Fibroblast of mammary gland (primary cell): Measurements from ENCODE around the gene SEZ6L2.

Source experiments
- DNase-seq: peaks from one replicate; pipeline ENCODE4 v3.0.0-alpha.2; 2010; ENCODE audit warnings: low read depth
- H3K4me3 ChIP-seq: 2 replicates; pipeline ENCODE4 v1.5.1; 2011; ENCODE audit warnings: low read depth, mild to moderate bottlenecking, low read length, moderate library complexity; ENCODE audit not compliant: control insufficient read depth
- TF ChIP-seq, protein P1 (sequence below): conservative IDR thresholded peaks from 2 replicates; pipeline ENCODE4 v1.5.1; 2011; ENCODE audit warnings: low read depth, low read length, inconsistent platforms; ENCODE audit not compliant: control insufficient read depth, insufficient read depth

SEZ6L2 gene

DNA sequence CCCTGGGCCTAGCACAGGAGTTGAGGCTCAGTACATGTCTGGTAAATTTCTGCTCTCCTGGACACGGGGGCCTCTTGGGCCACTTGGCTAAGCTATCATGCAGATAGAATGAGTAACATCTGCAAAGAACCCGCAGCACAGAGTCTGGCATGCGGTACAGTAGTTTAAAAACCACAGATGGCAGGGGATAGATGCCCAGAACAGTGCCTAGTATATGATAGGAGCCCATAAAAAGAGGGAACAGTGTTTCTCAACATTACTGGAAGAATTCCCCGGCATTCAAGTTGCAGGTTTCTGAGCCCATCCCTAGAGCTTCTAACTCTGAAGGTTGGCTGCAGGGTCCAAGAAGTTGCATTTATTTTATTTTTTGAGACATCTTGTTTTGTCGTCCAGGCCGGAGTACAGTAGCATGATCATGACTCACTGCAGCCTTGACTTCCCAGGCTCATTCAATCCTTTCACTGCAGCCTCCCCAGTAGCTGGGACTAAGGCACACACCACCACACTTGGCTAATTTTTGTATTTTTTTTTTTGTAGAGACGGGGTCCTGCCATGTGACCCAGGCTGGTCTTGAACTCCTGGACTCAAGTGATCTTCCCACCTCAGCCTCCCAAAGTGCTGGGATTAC lies 42.1 kb downstream of the SEZ6L2 start:
- peak; percentile 89 for DNase-seq
- TF ChIP-seq, protein P1, sequence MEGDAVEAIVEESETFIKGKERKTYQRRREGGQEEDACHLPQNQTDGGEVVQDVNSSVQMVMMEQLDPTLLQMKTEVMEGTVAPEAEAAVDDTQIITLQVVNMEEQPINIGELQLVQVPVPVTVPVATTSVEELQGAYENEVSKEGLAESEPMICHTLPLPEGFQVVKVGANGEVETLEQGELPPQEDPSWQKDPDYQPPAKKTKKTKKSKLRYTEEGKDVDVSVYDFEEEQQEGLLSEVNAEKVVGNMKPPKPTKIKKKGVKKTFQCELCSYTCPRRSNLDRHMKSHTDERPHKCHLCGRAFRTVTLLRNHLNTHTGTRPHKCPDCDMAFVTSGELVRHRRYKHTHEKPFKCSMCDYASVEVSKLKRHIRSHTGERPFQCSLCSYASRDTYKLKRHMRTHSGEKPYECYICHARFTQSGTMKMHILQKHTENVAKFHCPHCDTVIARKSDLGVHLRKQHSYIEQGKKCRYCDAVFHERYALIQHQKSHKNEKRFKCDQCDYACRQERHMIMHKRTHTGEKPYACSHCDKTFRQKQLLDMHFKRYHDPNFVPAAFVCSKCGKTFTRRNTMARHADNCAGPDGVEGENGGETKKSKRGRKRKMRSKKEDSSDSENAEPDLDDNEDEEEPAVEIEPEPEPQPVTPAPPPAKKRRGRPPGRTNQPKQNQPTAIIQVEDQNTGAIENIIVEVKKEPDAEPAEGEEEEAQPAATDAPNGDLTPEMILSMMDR: no peak
- H3K4me3 ChIP-seq: no peak overlapping the region

DNA sequence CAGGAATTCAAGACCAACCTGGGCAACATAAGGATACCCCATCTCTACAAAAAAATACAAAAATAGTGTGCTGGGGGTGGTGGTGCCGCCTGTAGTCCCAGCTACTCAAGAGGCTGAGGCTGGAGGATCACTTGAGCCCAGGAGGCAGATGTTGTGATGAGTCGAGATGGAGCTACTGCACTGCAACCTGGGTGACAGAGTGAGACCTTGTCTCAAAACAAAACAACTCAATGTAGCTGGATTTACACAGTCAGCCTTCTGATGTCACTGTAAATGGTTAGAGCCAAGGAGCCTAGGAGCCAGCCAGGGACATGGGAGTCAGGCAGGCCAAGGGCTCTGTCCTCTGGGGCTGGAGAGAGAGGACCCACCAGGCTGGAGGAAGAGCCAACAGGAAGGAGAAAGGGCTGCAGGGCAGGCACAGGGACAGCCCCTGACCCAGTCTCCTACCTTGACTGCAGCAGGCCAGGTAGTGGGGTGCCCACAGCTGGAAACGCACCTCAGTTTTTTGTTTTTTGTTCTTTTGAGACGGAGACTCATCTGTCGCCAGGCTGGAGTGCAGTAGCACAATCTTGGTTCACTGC lies 44.7 kb downstream of the SEZ6L2 start:
- TF ChIP-seq, protein P1: no peak
- no peak for DNase-seq
- H3K4me3 ChIP-seq: no peak overlapping the region

DNA sequence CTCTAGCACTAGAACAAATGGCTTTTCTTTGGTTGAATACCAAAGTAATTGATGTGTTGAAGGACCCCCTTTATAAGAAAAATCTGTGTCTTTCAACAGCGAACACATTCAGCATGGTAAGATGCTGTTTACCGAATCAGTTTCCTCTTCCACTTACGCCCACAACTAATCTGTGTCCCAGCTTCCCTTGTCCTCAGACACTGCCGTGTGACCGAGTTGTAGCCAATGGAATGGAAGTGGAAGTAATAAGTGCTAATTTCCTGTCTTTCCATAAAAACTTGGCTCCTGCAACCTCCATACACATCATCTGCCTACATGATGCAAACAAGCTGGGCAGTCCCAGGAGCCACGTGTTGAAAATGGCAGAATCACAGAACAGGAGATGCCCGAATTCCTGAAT lies 46.7 kb downstream of the SEZ6L2 start:
- TF ChIP-seq, protein P1: no peak
- peak; percentile 91 for DNase-seq
- no peak overlapping the region for H3K4me3 ChIP-seq

DNA sequence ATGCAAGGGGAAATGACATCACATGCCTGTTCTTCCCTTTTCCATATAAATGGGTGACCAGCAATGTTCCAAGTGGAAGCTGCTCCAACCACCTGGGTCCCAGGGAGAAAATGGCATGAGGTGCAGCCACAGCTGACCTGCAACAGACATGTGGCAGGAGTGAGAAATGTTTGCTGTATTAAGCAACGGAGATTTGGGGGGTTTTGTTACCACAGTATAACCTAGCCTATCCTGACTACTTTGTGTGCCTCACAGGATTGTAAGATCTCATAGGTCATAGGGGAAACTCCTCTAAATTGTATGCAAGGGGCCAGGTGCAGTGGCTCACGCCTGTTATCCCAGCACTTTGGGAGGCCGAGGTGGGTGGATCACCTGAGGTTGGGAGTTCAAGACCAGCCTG lies 48.4 kb downstream of the SEZ6L2 start:
- DNase-seq: no peak
- TF ChIP-seq, protein P1: no peak
- no peak overlapping the region for H3K4me3 ChIP-seq

DNA sequence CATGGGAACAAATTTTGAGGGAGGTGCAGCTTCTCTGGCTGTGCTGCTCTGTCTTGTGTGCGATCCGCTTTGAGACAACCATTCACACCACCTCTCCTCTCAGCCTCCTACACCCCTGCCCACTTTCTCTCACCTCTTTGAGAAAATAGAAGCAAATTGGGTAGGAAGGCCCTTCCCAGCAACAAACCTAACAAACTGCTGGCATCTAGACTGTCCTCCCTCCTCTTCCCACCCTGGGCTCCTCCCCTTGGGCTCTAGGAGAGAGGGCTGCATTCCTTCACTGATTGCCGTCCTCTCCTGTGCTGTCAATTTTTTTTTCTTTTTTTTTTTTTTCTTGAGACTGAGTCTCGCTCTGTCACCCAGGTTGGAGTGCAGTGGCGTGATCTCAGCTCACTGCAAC lies 49.8 kb downstream of the SEZ6L2 start:
- H3K4me3 ChIP-seq: no peak overlapping the region
- TF ChIP-seq, protein P1: no peak
- DNase-seq: no peak

DNA sequence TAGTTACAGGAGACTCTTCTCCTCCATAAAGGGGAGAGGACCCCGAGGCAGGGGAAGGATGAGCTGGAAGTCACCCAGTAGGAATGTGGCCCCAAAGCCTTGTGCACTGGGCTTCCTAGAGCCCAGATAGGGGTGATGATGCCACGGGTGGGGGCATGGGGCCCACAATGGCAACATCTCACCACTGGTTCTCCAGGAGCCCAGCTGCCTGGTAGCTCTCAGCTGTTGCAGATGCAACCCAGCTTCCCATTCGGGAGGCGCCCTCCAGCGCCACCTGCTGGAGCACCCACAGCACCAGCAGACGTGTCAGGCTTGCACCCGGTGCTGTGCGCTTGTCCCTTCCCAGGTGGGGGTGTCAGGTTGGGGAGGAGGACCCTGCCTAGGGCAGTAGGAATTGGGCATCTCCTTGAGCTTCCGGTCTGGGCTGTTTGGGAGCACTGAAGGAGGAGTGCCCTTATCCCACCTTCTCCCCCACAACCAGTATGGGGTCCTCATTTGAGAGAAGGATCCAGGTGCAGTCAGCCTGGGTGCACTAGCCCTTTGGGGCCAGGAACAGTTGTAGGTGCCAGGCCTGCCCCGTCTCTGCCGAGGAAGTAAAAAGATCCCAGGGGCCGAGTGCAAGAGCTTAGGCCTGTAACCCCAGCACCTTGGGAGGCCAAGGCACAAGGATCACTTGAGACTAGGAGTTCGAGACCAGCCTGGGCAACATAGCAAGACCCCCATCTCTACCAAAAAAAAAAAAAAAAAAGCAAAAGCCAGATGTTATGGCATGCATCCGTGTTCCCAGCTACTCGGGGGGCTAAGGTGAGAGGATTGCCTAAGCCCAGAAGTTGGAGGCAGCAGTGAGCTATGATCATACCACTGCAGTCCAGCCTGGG lies 50.7 kb downstream of the SEZ6L2 start:
- no peak overlapping the region for H3K4me3 ChIP-seq
- TF ChIP-seq, protein P1: peak; percentile 93
- peak; percentile 71 for DNase-seq
